MM.1S (cell line): ENCODE measurements around the gene LRRC8E.

ENCODE experiments used
- DNase-seq: peaks from one replicate; pipeline ENCODE4 v3.0.0-alpha.2; 2015
- H2AFZ ChIP-seq: fragments of 300-600 bp; sonication (generic); 2 replicates; pipeline ENCODE4 v1.6.0; 2016; ENCODE audit warnings: antibody characterized with exemption, low read length
- H3F3A ChIP-seq: fragments of 300-600 bp; sonication (generic); 2 replicates; pipeline ENCODE4 v1.6.1; 2016; ENCODE audit warnings: mild to moderate bottlenecking, antibody characterized with exemption, low read length, moderate library complexity, mixed read lengths; ENCODE audit not compliant: insufficient read depth
- H3K27ac ChIP-seq: fragments of 300-600 bp; sonication (generic); 2 replicates; pipeline ENCODE4 v1.5.1; 2016; ENCODE audit warnings: mild to moderate bottlenecking, low read length
- H3K27me3 ChIP-seq: fragments of 300-600 bp; sonication (generic); replicated peaks from 2 replicates; pipeline ENCODE4 v1.6.0; 2016; ENCODE audit warnings: low read length; ENCODE audit not compliant: insufficient read depth
- H3K36me3 ChIP-seq: fragments of 300-600 bp; sonication (generic); replicated peaks from 2 replicates; pipeline ENCODE4 v1.6.1; 2016; ENCODE audit warnings: mild to moderate bottlenecking, low read length, mixed read lengths; ENCODE audit not compliant: insufficient read depth
- H3K4me1 ChIP-seq: fragments of 300-600 bp; sonication (generic); 2 replicates; pipeline ENCODE4 v1.6.1; 2016; ENCODE audit warnings: low read length, mixed read lengths
- H3K4me2 ChIP-seq: fragments of 300-600 bp; sonication (generic); 2 replicates; pipeline ENCODE4 v1.6.0; 2016; ENCODE audit warnings: low read depth, low read length
- H3K4me3 ChIP-seq: fragments of 300-600 bp; sonication (generic); 2 replicates; pipeline ENCODE4 v1.5.1; 2016; ENCODE audit warnings: low read length, mixed read lengths
- H3K79me2 ChIP-seq: fragments of 300-600 bp; sonication (generic); 2 replicates; pipeline ENCODE4 v1.6.1; 2016; ENCODE audit warnings: mixed run types, low read length, mixed read lengths
- H3K9ac ChIP-seq: fragments of 300-600 bp; sonication (generic); 2 replicates; pipeline ENCODE4 v1.6.1; 2016; ENCODE audit warnings: low read length, mixed read lengths
- H3K9me2 ChIP-seq: fragments of 300-600 bp; sonication (generic); replicated peaks from 2 replicates; pipeline ENCODE4 v1.6.1; 2016; ENCODE audit warnings: mild to moderate bottlenecking, low read length, mixed read lengths; ENCODE audit not compliant: insufficient read depth
- H3K9me3 ChIP-seq: fragments of 300-600 bp; sonication (generic); replicated peaks from 2 replicates; pipeline ENCODE4 v1.6.1; 2016; ENCODE audit warnings: mild to moderate bottlenecking, low read length, mixed read lengths; ENCODE audit not compliant: insufficient read depth
- H4K20me1 ChIP-seq: fragments of 300-600 bp; sonication (generic); 2 replicates; pipeline ENCODE4 v1.6.1; 2016; ENCODE audit warnings: mild to moderate bottlenecking, low read length, moderate library complexity, mixed read lengths; ENCODE audit not compliant: insufficient read depth
- CTCF ChIP-seq: fragments of 300-600 bp; sonication (generic); IDR thresholded peaks from 2 replicates; pipeline ENCODE4 v1.5.1; 2016; ENCODE audit warnings: antibody characterized with exemption, low read length, mixed read lengths
- EZH2 ChIP-seq: fragments of 300-600 bp; sonication (generic); optimal IDR thresholded peaks from 2 replicates; pipeline ENCODE3; 2017; ENCODE audit warnings: low read depth, mild to moderate bottlenecking, antibody characterized with exemption, low read length, mixed read lengths
- EZH2phosphoT487 ChIP-seq: fragments of 300-600 bp; sonication (generic); IDR thresholded peaks from 2 replicates; pipeline ENCODE4 v1.6.1; 2018; ENCODE audit warnings: antibody characterized with exemption, low read length

LRRC8E gene

GRCh38 chr19:7888145-7888825 lies at the start of gene LRRC8E:
Gene LRRC8E (plus strand): TSS chr19:7888510. CDS start chr19:7895604, 7,094 bp downstream.
- no peak for DNase-seq
- Histone ChIP-seq H3K9me3 (no peaks in the 10 kb centered on the region), H3K4me3 (no peak within 1 kb of the TSS), H3K9ac (no peak within 1 kb of the TSS), H4K20me1 (no peaks in the 10 kb centered on the region), H3F3A (no peaks in the 10 kb centered on the region), H3K27ac (no peak within 1 kb of the TSS), H3K79me2 (no peaks in the 10 kb centered on the region), H2AFZ (no peak within 1 kb of the TSS), H3K27me3 (peaks cover 75% of the 10 kb centered on the region), H3K9me2 (no peaks in the 10 kb centered on the region), H3K4me2 (no peak within 1 kb of the TSS), H3K4me1 (no peaks in the 10 kb centered on the region), H3K36me3 (no peaks in the 10 kb centered on the region)
- TF ChIP-seq EZH2 (no peak), EZH2phosphoT487 (no peak), CTCF (no peak)

GRCh38 chr19:7839476-7839875 lies 48.8 kb upstream of the LRRC8E start:
- no peak overlapping the region for H3K4me3 ChIP-seq
- no peaks in the 10 kb centered on the region for H3K9me2 ChIP-seq
- no peaks in the 10 kb centered on the region for H4K20me1 ChIP-seq
- no peaks in the 10 kb centered on the region for H3K9me3 ChIP-seq
- H3K9ac ChIP-seq: no peak overlapping the region
- no peak overlapping the region for H3K4me2 ChIP-seq
- no peaks in the 10 kb centered on the region for H3K4me1 ChIP-seq
- H3K36me3 ChIP-seq: no peaks in the 10 kb centered on the region
- no peaks in the 10 kb centered on the region for H3K79me2 ChIP-seq
- H3F3A ChIP-seq: no peaks in the 10 kb centered on the region
- H3K27me3 ChIP-seq: no peaks in the 10 kb centered on the region
- H3K27ac ChIP-seq: no peak overlapping the region
- TF ChIP-seq EZH2phosphoT487 (no peak), CTCF (no peak)
- DNase-seq: no peak
- no peak overlapping the region for H2AFZ ChIP-seq

GRCh38 chr19:7840629-7841028 lies 47.7 kb upstream of the LRRC8E start:
- H4K20me1 ChIP-seq: no peaks in the 10 kb centered on the region
- DNase-seq: no peak
- H3K27ac ChIP-seq: no peak overlapping the region
- H2AFZ ChIP-seq: no peak overlapping the region
- H3K4me2 ChIP-seq: no peak overlapping the region
- H3K4me3 ChIP-seq: no peak overlapping the region
- TF ChIP-seq EZH2phosphoT487 (no peak), CTCF (no peak), EZH2 (no peak)
- H3K27me3 ChIP-seq: no peaks in the 10 kb centered on the region
- H3K9ac ChIP-seq: no peak overlapping the region
- H3K4me1 ChIP-seq: no peaks in the 10 kb centered on the region
- no peaks in the 10 kb centered on the region for H3F3A ChIP-seq
- no peaks in the 10 kb centered on the region for H3K9me3 ChIP-seq
- no peaks in the 10 kb centered on the region for H3K9me2 ChIP-seq
- H3K79me2 ChIP-seq: no peaks in the 10 kb centered on the region
- H3K36me3 ChIP-seq: no peaks in the 10 kb centered on the region
